Measurements from ENCODE around the gene MRAS. TPM values are rescaled to one million over a fixed set of nuclear protein-coding genes. Genes with fewer than 3 reads are reported as not detected.

MRAS gene
- total RNA-seq, 4 donors from 2014 or later: 13.8 to 83.0 (median 46.8) TPM

- TF ChIP-seq POLR2A (IDR thresholded peaks at IDR 0.05): no peak
- no peak for TF ChIP-seq CTCF (IDR thresholded peaks at IDR 0.05)
- no peaks in the 10 kb centered on the region for H3K4me1 ChIP-seq
- H3K27me3 ChIP-seq: no peaks in the 10 kb centered on the region
- H3K36me3 ChIP-seq: no peaks in the 10 kb centered on the region
- no peak overlapping the region for H3K4me3 ChIP-seq
- peaks cover 0 to 7% of the 10 kb centered on the region in 2 donors for H3K9me3 ChIP-seq
- DNase-seq: no peak
- intact Hi-C loops (cut with DNase I; ENCODE audit: low total_unique reads): no loop called here
- no peak overlapping the region for H3K27ac ChIP-seq
Observed at GRCh38 chr3:138310494-138310893, 37.9 kb upstream of the MRAS start.

GRCh38 chr3:138314751-138315150 lies 33.6 kb upstream of the MRAS start:
- Histone ChIP-seq H3K4me1 (no peaks in the 10 kb centered on the region), H3K4me3 (no peak overlapping the region), H3K9me3 (peaks cover 0 to 3% of the 10 kb centered on the region in 2 donors), H3K36me3 (no peaks in the 10 kb centered on the region), H3K27ac (no peak overlapping the region), H3K27me3 (no peaks in the 10 kb centered on the region)
- DNase-seq: no peak
- intact Hi-C loops (cut with DNase I; ENCODE audit: low total_unique reads): no loop called here
- no peak for TF ChIP-seq CTCF (IDR thresholded peaks at IDR 0.05)
- TF ChIP-seq POLR2A (IDR thresholded peaks at IDR 0.05): no peak

GRCh38 chr3:138317687-138318086 lies 30.7 kb upstream of the MRAS start:
- intact Hi-C loops (cut with DNase I; ENCODE audit: low total_unique reads): no loop called here
- TF ChIP-seq CTCF (IDR thresholded peaks at IDR 0.05): no peak
- DNase-seq: no peak

GRCh38 chr3:138323971-138324370 lies 24.4 kb upstream of the MRAS start:
- no peak overlapping the region for H3K27ac ChIP-seq
- DNase-seq: no peak
- H3K9me3 ChIP-seq: no peaks in the 10 kb centered on the region
- H3K36me3 ChIP-seq: no peaks in the 10 kb centered on the region
- no peaks in the 10 kb centered on the region for H3K27me3 ChIP-seq
- intact Hi-C loops (cut with DNase I; ENCODE audit: low total_unique reads): no loop called here
- TF ChIP-seq CTCF (IDR thresholded peaks at IDR 0.05) (no peak), POLR2A (IDR thresholded peaks at IDR 0.05) (no peak)
- H3K4me1 ChIP-seq: peaks cover 0 to 2% of the 10 kb centered on the region in 2 donors
- H3K4me3 ChIP-seq: no peak overlapping the region

More at GRCh38 chr3:138317687-138318086, 30.7 kb upstream of the MRAS start:
- Histone ChIP-seq H3K9me3 (no peaks in the 10 kb centered on the region), H3K4me3 (no peak overlapping the region), H3K27me3 (no peaks in the 10 kb centered on the region), H3K36me3 (no peaks in the 10 kb centered on the region), H3K27ac (no peak overlapping the region), H3K4me1 (no peaks in the 10 kb centered on the region)

- Histone ChIP-seq H3K27ac (no peak overlapping the region), H3K4me1 (peaks cover 3 to 10% of the 10 kb centered on the region in 2 donors), H3K36me3 (no peaks in the 10 kb centered on the region), H3K9me3 (no peaks in the 10 kb centered on the region), H3K27me3 (no peaks in the 10 kb centered on the region), H3K4me3 (no peak overlapping the region)
- TF ChIP-seq POLR2A (IDR thresholded peaks at IDR 0.05) (no peak), CTCF (IDR thresholded peaks at IDR 0.05) (no peak)
- intact Hi-C loops (cut with DNase I; ENCODE audit: low total_unique reads): no loop called here
- DNase-seq: no peak
Observed at GRCh38 chr3:138325990-138326389, 22.4 kb upstream of the MRAS start.
